Spinal cord (tissue), 10 donors: Measurements from ENCODE around the gene RPS27L. TPM values are rescaled to one million over a fixed set of nuclear protein-coding genes. Genes with fewer than 3 reads are reported as not detected.
"Not testable (repeated sequence)": the region's sequence is repeated elsewhere in the genome, so short reads cannot be mapped to it uniquely, and the experiment has no call there.

Experiments used
- DNase-seq, 6 donors: peaks; one replicate each; pipeline versions ENCODE4 v3.0.0 to v3.0.0-alpha.2; 2013 to 2015; ENCODE audit warnings: low spot score in 6 of 6, low read depth in 4 of 6
- H3K27ac ChIP-seq: one replicate; pipeline ENCODE4 v1.5.1; 2013; ENCODE audit warnings: low read depth, low read length, control low read depth
- H3K27me3 ChIP-seq: one replicate; pipeline ENCODE4 v1.6.1; 2013; ENCODE audit warnings: low read length; ENCODE audit not compliant: control insufficient read depth, insufficient read depth
- H3K36me3 ChIP-seq: one replicate; pipeline ENCODE4 v1.6.1; 2013; ENCODE audit warnings: low read length; ENCODE audit not compliant: control insufficient read depth, insufficient read depth
- H3K4me1 ChIP-seq: one replicate; pipeline ENCODE4 v1.6.1; 2013; ENCODE audit warnings: low read length; ENCODE audit not compliant: control insufficient read depth, insufficient read depth
- H3K4me3 ChIP-seq: one replicate; pipeline ENCODE4 v1.5.1; 2013; ENCODE audit warnings: low read depth, low read length, control low read depth
- H3K9me3 ChIP-seq: one replicate; pipeline ENCODE4 v1.6.1; 2013; ENCODE audit warnings: low read length; ENCODE audit not compliant: control insufficient read depth, insufficient read depth
- WGBS: methylation state at CpG from one replicate; pipeline ENCODE4 v1.1.5; 2013; ENCODE audit warnings: missing lambda C conversion rate; ENCODE audit not compliant: insufficient coverage; 5-methylcytosine and 5-hydroxymethylcytosine counted together
- polyA plus RNA-seq, 2 donors: library from polyadenylated mRNA; unstranded; fragments of 120-200 nt; gene quantifications; one replicate each; pipeline ENCODE4 v1.2.1, GENCODE V29; 2013; ENCODE audit not compliant: insufficient read length in 2 of 2
- total RNA-seq, 2 donors: library from RNA; depleted of rRNA in 1 of 2; stranded (reverse); fragments of 120-200 nt in 1 of 2; fragments of >200 nt in 1 of 2; gene quantifications; one replicate each; pipeline versions ENCODE4 v1.2.3 to v1.2.4, GENCODE V29; 2013 to 2014
- donor health status: healthy.

RPS27L gene
- total and polyA plus RNA-seq, 4 donors, result 86.2 to 111 (median 90.5) TPM

GRCh38 chr15:63107895-63108546, 49.3 kb downstream of the RPS27L start:
- no peaks in the 10 kb centered on the region for H3K36me3 ChIP-seq
- 49% methylated on average over 8 of the region's 9 CpGs for WGBS
- no peaks in the 10 kb centered on the region for H3K4me1 ChIP-seq
- DNase-seq, result peak in 1 of 6 donors; percentile 61
- no peaks in the 10 kb centered on the region for H3K27me3 ChIP-seq
- H3K4me3 ChIP-seq, result no peak overlapping the region
- H3K9me3 ChIP-seq, result no peaks in the 10 kb centered on the region
- peak overlapping the region; percentile 51 for H3K27ac ChIP-seq

GRCh38 chr15:63105354-63105753, 51.9 kb downstream of the RPS27L start:
- H3K27ac ChIP-seq, DNase-seq, H3K27me3 ChIP-seq, H3K4me3 ChIP-seq, H3K36me3 ChIP-seq, H3K4me1 ChIP-seq, H3K9me3 ChIP-seq: not testable (repeated sequence)
- 83% methylated on average over 8 of the region's 8 CpGs for WGBS

GRCh38 chr15:63104727-63105126, 52.5 kb downstream of the RPS27L start:
- Histone ChIP-seq H3K4me1 (no peaks in the 10 kb centered on the region), H3K27ac (no peak overlapping the region), H3K27me3 (no peaks in the 10 kb centered on the region), H3K36me3 (no peaks in the 10 kb centered on the region), H3K4me3 (no peak overlapping the region), H3K9me3 (no peaks in the 10 kb centered on the region)
- DNase-seq, result no peak
- 78% methylated on average over 6 of the region's 7 CpGs for WGBS

GRCh38 chr15:63103416-63103815, 53.9 kb downstream of the RPS27L start:
- no peaks in the 10 kb centered on the region for H3K36me3 ChIP-seq
- DNase-seq, result no peak
- no peaks in the 10 kb centered on the region for H3K4me1 ChIP-seq
- H3K4me3 ChIP-seq, result no peak overlapping the region
- no peak overlapping the region for H3K27ac ChIP-seq
- no peaks in the 10 kb centered on the region for H3K27me3 ChIP-seq
- no peaks in the 10 kb centered on the region for H3K9me3 ChIP-seq
- 68% methylated on average over 3 of the region's 3 CpGs for WGBS

GRCh38 chr15:63099581-63099980, 57.7 kb downstream of the RPS27L start:
- H3K9me3 ChIP-seq, H3K27ac ChIP-seq, DNase-seq, H3K4me3 ChIP-seq, H3K4me1 ChIP-seq, H3K36me3 ChIP-seq, H3K27me3 ChIP-seq: not testable (repeated sequence)
- WGBS, result no CpG with 5 or more reads among the region's 5 CpGs

GRCh38 chr15:63098901-63099300, 58.4 kb downstream of the RPS27L start:
- not testable (repeated sequence) for H3K4me3 ChIP-seq, H3K9me3 ChIP-seq, H3K27ac ChIP-seq, H3K27me3 ChIP-seq, DNase-seq, H3K4me1 ChIP-seq, H3K36me3 ChIP-seq
- no CpG with 5 or more reads among the region's 33 CpGs for WGBS

Other genes with a start within 250 kb of the RPS27L start
- 100 to 1,000 TPM; 184 to 480 TPM for gene TPM1, start 114.7 kb downstream of the RPS27L start, total RNA-seq
- gene TPM1, start 114.7 kb downstream of the RPS27L start, polyA plus RNA-seq, result 100 to 1,000 TPM; 187 to 245 TPM
- 10 to 100 TPM; 16.7 to 17.2 TPM for gene LACTB, start 35.6 kb downstream of the RPS27L start, total RNA-seq
- 10 to 100 TPM; 16.7 to 20.5 TPM for gene LACTB, start 35.6 kb downstream of the RPS27L start, polyA plus RNA-seq
- 100 to 1,000 TPM in 1 of 2 donors, 10 to 100 TPM in 1; 54.9 to 104 TPM for gene RAB8B, start 32.1 kb upstream of the RPS27L start, total RNA-seq
- 10 to 100 TPM; 34.4 to 52.2 TPM for gene RAB8B, start 32.1 kb upstream of the RPS27L start, polyA plus RNA-seq
- 10 to 100 TPM; 25.6 to 25.8 TPM for gene APH1B, start 120.1 kb upstream of the RPS27L start, total RNA-seq
- 10 to 100 TPM; 16.4 to 17.9 TPM for gene APH1B, start 120.1 kb upstream of the RPS27L start, polyA plus RNA-seq
- 10 to 100 TPM in 1 of 2 donors, 1 to 10 TPM in 1; 7.5 to 25.1 TPM for gene CA12, start 224.4 kb upstream of the RPS27L start, total RNA-seq
- 10 to 100 TPM in 1 of 2 donors, 1 to 10 TPM in 1; 8.2 to 12.1 TPM for gene CA12, start 224.4 kb upstream of the RPS27L start, polyA plus RNA-seq